ENCODE results near the gene TOM1L1. TPM values are rescaled to one million over a fixed set of nuclear protein-coding genes. Genes with fewer than 3 reads are reported as not detected.

TOM1L1 gene
- total RNA-seq, 1 experiment from 2014 or later: 44.6 TPM

DNA sequence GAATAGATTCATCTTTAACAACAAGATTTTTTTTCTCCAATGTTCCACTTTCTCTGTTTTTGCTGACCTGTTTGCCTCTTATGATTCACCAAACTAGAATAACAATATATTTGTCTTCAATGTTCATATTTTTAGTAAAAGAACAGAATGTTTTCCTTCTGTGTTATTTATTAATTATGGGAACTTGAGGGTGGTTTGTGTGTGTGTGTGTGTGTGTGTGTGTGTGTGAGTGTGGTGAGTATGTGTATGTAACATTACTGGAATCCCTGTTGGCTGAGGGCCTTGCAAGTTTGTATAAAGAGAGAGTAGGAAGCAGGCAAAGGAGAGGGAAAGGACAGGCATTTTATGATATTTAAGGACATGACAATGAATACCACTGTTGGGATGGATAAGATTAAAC is 81.7 kb downstream of the TOM1L1 start:
- no peak overlapping the region for H3K27ac ChIP-seq (ENCODE audit: insufficient read length, low read depth, low read length)
- no peak for DNase-seq
- Mint-ChIP-seq H3K27me3 (ENCODE audit: low read depth) (no peaks in the 10 kb centered on the region), H3K36me3 (ENCODE audit: insufficient read depth in 1 of 3, low read depth in 3 of 3) (peaks cover 7 to 25% (median 16%) of the 10 kb centered on the region in 3 experiments; a peak in 6 of 7 replicates), H3K9me3 (peaks cover 16 to 19% of the 10 kb centered on the region in 2 experiments), H3K4me1 (no peaks in the 10 kb centered on the region), H3K27ac (no peak overlapping the region; a peak in 1 of 7 replicates), H3K4me3 (no peak overlapping the region)
- H4K91ac ChIP-seq (ENCODE audit: insufficient read length, low read depth, low read length): no peak overlapping the region
- H3K23me2 ChIP-seq (ENCODE audit: insufficient read length, low read depth, low read length, poor library complexity, severe bottlenecking): no peaks in the 10 kb centered on the region
- H3K14ac ChIP-seq (ENCODE audit: insufficient read depth, low read length): no peak overlapping the region
- no peak overlapping the region for H3K9ac ChIP-seq (ENCODE audit: extremely low read depth, insufficient read length, low read length)
- no peak overlapping the region for H2BK15ac ChIP-seq (ENCODE audit: low read depth, low read length)
- no peak overlapping the region for H4K8ac ChIP-seq (replicated peaks; ENCODE audit: insufficient read length, low read depth, low read length)
- H4K20me1 ChIP-seq (ENCODE audit: control insufficient read depth, insufficient read depth, insufficient read length): no peaks in the 10 kb centered on the region
- H4K5ac ChIP-seq (ENCODE audit: insufficient read length, low read depth, low read length): no peak overlapping the region
- no peak overlapping the region for H3K4me2 ChIP-seq (ENCODE audit: insufficient read depth, insufficient read length, low read length)
- no peak overlapping the region for H3K18ac ChIP-seq (ENCODE audit: insufficient read length, low read depth, low read length)
- H2BK20ac ChIP-seq (ENCODE audit: low read depth, low read length, poor library complexity, severe bottlenecking): no peak overlapping the region
- TF ChIP-seq, protein P1, sequence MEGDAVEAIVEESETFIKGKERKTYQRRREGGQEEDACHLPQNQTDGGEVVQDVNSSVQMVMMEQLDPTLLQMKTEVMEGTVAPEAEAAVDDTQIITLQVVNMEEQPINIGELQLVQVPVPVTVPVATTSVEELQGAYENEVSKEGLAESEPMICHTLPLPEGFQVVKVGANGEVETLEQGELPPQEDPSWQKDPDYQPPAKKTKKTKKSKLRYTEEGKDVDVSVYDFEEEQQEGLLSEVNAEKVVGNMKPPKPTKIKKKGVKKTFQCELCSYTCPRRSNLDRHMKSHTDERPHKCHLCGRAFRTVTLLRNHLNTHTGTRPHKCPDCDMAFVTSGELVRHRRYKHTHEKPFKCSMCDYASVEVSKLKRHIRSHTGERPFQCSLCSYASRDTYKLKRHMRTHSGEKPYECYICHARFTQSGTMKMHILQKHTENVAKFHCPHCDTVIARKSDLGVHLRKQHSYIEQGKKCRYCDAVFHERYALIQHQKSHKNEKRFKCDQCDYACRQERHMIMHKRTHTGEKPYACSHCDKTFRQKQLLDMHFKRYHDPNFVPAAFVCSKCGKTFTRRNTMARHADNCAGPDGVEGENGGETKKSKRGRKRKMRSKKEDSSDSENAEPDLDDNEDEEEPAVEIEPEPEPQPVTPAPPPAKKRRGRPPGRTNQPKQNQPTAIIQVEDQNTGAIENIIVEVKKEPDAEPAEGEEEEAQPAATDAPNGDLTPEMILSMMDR (conservative IDR thresholded peaks at IDR 0.05): no peak
- H2BK12ac ChIP-seq (ENCODE audit: insufficient read length, low read depth, low read length): no peak overlapping the region
- H2AFZ ChIP-seq (ENCODE audit: low read length): no peak overlapping the region
- no peak overlapping the region for H2BK5ac ChIP-seq (ENCODE audit: insufficient read length, low read length)
- H2AK5ac ChIP-seq (ENCODE audit: insufficient read length, low read length): no peak overlapping the region
- no peaks in the 10 kb centered on the region for H3K4me1 ChIP-seq (ENCODE audit: insufficient read depth, low read length)
- H3K79me2 ChIP-seq (ENCODE audit: insufficient read depth, low read length): no peaks in the 10 kb centered on the region
- H3K79me1 ChIP-seq (ENCODE audit: insufficient read depth, low read depth, low read length, poor library complexity, severe bottlenecking): no peaks in the 10 kb centered on the region
- H3K4ac ChIP-seq (ENCODE audit: low read depth, low read length): no peak overlapping the region
- H3K9me3 ChIP-seq (ENCODE audit: control insufficient read depth, low read depth, low read length): peaks cover 7% of the 10 kb centered on the region
- H2BK120ac ChIP-seq (ENCODE audit: low read depth, low read length, poor library complexity, severe bottlenecking): no peak overlapping the region
- no peak overlapping the region for H3T11ph ChIP-seq (ENCODE audit: low read length)
- no peaks in the 10 kb centered on the region for H3K27me3 ChIP-seq (ENCODE audit: insufficient read depth, low read length)
- no peak overlapping the region for H3K23ac ChIP-seq (ENCODE audit: insufficient read length, low read depth, low read length)
- H3K56ac ChIP-seq (ENCODE audit: insufficient read length, low read depth, low read length): no peak overlapping the region
